Psoas muscle (tissue), 8 donors: ENCODE data around the gene ANXA4. TPM values are rescaled to one million over a fixed set of nuclear protein-coding genes. Genes with fewer than 3 reads are reported as not detected.
"Not testable (repeated sequence)": the region's sequence is repeated elsewhere in the genome, so short reads cannot be mapped to it uniquely, and the experiment has no call there.

Experiments used
- ATAC-seq, 4 donors: fragments of 200-7000 bp; cut with Tn5 transposase; one replicate each; pipeline ENCODE4 v1.9.1; 2020; ENCODE audit warnings: moderate library complexity in 3 of 4, mild to moderate bottlenecking in 2 of 4
- DNase-seq, 2 donors: peaks; one replicate each; pipeline ENCODE4 v3.0.0-alpha.2; 2020
- H3K27ac ChIP-seq: fragments of 200-600 bp; one replicate; pipeline ENCODE4 v1.8.0; 2022
- H3K27me3 ChIP-seq, 3 donors: fragments of 200-600 bp in 1 of 3; one replicate each; pipeline versions ENCODE4 v1.6.1 to v1.8.0; 2013 to 2022; ENCODE audit warnings: low read length in 2 of 3, mild to moderate bottlenecking in 2 of 3, moderate library complexity in 1 of 3; ENCODE audit not compliant: insufficient read depth in 3 of 3
- H3K36me3 ChIP-seq, 2 donors: fragments of 200-600 bp in 1 of 2; one replicate each; pipeline versions ENCODE4 v1.6.1 to v1.8.0; 2013 to 2022; ENCODE audit warnings: low read depth in 1 of 2, mild to moderate bottlenecking in 1 of 2, moderate library complexity in 1 of 2; ENCODE audit not compliant: insufficient read depth in 1 of 2
- H3K4me1 ChIP-seq: fragments of 200-600 bp; one replicate; pipeline ENCODE4 v1.8.0; 2022
- H3K4me3 ChIP-seq: fragments of 200-600 bp; one replicate; pipeline ENCODE4 v1.8.0; 2022; ENCODE audit warnings: mild to moderate bottlenecking
- H3K9me3 ChIP-seq: fragments of 200-600 bp; one replicate; pipeline ENCODE4 v1.8.0; 2022
- WGBS, 3 donors: extraction: QIAGEN DNeasy Blood & Tissue Kit; methylation state at CpG; one replicate each; pipeline versions ENCODE4 v1.1.6 to v1.1.7; 2013; 5-methylcytosine and 5-hydroxymethylcytosine counted together
- intact Hi-C, 2 donors: fragments of 100-400 bp; cut with DNase I; formaldehyde crosslinking; loops; one replicate each; pipeline versions ENCODE4 v1.11.0 to v1.14.2; 2022
- polyA plus RNA-seq, 3 donors: library from polyadenylated mRNA; stranded (reverse); fragments of 200-250 nt; gene quantifications; one replicate each; pipeline ENCODE4 v1.2.3, GENCODE V29; 2013
- total RNA-seq, 4 donors: library from RNA; stranded (reverse); fragmentation: NEBNext Ultra II Directional in 2 of 4; extraction: Animal tissue kit (Norgen Biotek cat#: 25700) in 2 of 4; gene quantifications; one replicate each; pipeline versions ENCODE4 v1.2.1 to v1.2.4, GENCODE V29; 2021 to 2023
- TF ChIP-seq, protein P1 (sequence below): fragments of 200-600 bp; IDR thresholded peaks from one replicate; pipeline ENCODE4 v1.8.0; 2022; ENCODE audit warnings: antibody characterized with exemption
- donor health status: healthy with polysubstance abuse.
- donor health status: DM: no; HTN: no; CAD: no; lungs with moderate emphysema.
- donor health status: Bipolar disorder and iron deficiency.
- donor health status: healthy.
- donor health status: DM: yes; HTN: yes; CAD: no.
- donor health status: DM: no; HTN: no; CAD: no.
- donor health status: DM: no; HTN: no; CAD: no.
- donor health status: DM: yes; HTN: yes; CAD: no.

Gene ANXA4
- total and polyA plus RNA-seq, 7 donors = 13.2 to 29.0 (median 19.4) TPM

DNA sequence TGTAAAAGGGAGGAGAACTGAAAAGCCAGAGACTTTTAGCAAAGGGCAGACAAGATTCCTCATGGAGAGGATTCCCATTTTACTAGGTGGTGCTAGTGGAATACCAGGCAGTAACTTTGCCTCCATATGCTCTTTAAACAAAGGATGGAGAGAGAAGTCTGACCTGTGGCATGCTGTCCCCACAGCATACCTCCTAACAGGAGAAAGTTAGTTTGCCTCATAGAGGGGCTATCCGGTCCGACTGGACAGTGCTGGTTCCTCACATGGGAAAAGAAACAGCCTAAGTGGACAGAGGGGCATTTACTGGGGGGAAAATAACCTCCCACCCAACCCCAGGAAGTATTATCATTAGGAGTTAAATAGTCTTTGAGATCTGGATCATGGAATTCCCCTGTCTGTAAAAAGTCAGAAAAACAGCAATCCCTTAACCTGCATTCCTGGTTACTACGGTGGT is 55.9 kb downstream of the ANXA4 start:
- Histone ChIP-seq H3K36me3 (peaks cover 0 to 2% of the 10 kb centered on the region in 2 donors), H3K4me1 (peaks cover 3% of the 10 kb centered on the region), H3K27ac (no peak overlapping the region), H3K27me3 (no peaks in the 10 kb centered on the region), H3K9me3 (no peaks in the 10 kb centered on the region), H3K4me3 (peak overlapping the region; percentile 32)
- TF ChIP-seq, protein P1, sequence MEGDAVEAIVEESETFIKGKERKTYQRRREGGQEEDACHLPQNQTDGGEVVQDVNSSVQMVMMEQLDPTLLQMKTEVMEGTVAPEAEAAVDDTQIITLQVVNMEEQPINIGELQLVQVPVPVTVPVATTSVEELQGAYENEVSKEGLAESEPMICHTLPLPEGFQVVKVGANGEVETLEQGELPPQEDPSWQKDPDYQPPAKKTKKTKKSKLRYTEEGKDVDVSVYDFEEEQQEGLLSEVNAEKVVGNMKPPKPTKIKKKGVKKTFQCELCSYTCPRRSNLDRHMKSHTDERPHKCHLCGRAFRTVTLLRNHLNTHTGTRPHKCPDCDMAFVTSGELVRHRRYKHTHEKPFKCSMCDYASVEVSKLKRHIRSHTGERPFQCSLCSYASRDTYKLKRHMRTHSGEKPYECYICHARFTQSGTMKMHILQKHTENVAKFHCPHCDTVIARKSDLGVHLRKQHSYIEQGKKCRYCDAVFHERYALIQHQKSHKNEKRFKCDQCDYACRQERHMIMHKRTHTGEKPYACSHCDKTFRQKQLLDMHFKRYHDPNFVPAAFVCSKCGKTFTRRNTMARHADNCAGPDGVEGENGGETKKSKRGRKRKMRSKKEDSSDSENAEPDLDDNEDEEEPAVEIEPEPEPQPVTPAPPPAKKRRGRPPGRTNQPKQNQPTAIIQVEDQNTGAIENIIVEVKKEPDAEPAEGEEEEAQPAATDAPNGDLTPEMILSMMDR = no peak
- ATAC-seq (no peak), DNase-seq (no peak)
- 54 to 59% (median 58%) methylated on average over 3 of the region's 3 CpGs for WGBS, 3 donors
- intact Hi-C loops = no loop called here

DNA sequence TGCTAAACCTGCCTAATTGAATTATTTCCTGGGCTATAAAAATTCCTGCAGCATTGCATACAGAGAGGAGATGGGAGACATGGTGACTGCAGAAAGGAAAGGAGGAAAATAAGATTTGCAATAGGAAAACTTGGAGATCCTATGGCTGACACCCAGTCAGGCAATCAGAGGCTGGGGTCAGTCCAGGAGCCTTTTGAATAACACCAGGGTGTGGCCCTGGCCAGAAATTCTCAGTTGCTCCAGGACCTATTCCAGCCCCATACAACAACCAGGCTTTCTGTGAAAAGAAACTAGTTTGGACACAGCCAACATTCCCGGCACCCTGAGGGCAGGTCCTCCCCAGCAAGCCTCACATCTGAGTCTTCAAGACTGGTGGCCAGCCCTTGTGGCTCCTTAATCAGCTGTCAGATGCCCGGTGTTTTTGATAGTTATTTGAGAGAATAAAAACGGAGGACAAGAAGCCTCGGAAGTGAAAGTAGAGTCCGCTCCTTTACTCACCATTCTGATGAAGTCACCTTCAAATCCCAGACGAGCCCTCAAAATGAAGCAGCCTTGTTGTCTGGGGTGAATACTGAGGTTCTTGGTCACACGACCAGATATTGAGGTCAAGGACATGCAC is 56.5 kb downstream of the ANXA4 start:
- TF ChIP-seq, protein P1 = no peak
- peaks cover 3% of the 10 kb centered on the region for H3K4me1 ChIP-seq
- H3K27ac ChIP-seq = peak overlapping the region; percentile 25
- no peaks in the 10 kb centered on the region for H3K27me3 ChIP-seq
- intact Hi-C loops = no loop called here
- peak overlapping the region; percentile 32 for H3K4me3 ChIP-seq
- peaks cover 0 to 2% of the 10 kb centered on the region in 2 donors for H3K36me3 ChIP-seq
- DNase-seq (peak in 1 of 2 donors; percentile 17), ATAC-seq (peak in 3 of 4 donors; percentile 51 to 65 (median 63))
- H3K9me3 ChIP-seq = no peaks in the 10 kb centered on the region
- 30 to 36% (median 35%) methylated on average over 7 of the region's 7 CpGs for WGBS, 3 donors

DNA sequence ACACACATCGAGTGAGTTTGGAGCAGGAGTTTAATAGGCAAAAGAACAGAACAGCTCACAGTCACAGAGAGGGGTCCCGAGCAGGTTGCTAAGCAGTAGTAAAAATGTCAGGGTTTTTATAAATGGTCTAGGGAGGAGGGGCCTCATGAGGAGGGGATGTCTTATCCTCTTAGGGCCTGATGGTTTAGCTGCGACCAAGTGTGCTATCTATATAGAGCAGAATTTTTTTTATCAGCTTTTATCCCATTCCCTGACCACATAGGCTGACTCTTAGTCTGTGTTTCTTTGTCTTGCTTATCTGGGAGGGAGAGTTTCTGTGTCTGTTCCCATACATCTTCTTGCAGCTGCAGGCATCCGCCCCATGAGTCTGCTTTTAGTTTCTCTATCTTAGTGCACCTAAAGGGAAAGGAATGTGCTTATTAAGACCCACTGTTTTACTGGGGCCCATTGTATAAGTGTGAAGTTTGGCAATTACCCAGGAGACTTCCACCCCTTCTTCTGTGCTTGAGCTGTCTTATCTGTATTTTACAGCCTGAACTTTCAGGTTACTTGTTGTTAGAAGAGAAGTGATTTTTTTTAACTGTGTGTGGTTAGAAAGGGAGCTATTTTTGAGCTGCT is 57.1 kb downstream of the ANXA4 start:
- DNase-seq (no peak), ATAC-seq (peak in 1 of 4 donors; percentile 8)
- Histone ChIP-seq H3K4me3 (peak overlapping the region; percentile 32), H3K4me1 (peaks cover 3% of the 10 kb centered on the region), H3K9me3 (no peaks in the 10 kb centered on the region), H3K27me3 (no peaks in the 10 kb centered on the region), H3K36me3 (peaks cover 0 to 2% of the 10 kb centered on the region in 2 donors), H3K27ac (no peak overlapping the region)
- TF ChIP-seq, protein P1 = no peak
- intact Hi-C loops = no loop called here
- 50 to 53% (median 51%) methylated on average over 4 of the region's 4 CpGs for WGBS, 3 donors

DNA sequence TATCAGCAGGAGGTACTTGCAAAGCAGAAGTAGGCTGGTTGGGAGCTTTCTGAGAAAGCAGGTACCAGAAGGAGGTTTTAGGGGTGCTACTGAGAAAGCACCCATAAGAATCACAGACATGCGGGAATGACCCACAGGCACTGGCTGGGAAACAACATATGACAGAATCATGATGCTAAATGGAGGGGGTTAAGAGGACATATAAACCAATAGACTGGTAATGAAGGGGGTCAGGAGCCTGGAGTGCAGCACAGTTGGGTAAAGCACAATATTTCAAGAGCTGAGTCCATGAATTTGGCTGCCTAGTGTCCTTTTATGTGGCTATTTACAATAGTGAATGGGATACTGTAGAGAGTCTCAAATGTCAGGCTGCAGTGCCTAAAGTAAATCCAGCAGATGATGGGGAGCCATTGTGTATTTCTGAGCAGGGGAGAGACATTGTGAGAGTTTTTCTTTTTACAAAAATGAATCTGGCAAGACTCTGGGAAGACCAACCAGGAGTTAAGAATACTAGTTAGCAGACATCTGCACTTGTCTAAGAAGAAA is 59.9 kb downstream of the ANXA4 start:
- Histone ChIP-seq H3K27ac (no peak overlapping the region), H3K27me3 (no peaks in the 10 kb centered on the region), H3K4me3 (no peak overlapping the region), H3K4me1 (peaks cover 3% of the 10 kb centered on the region), H3K36me3 (peaks cover 5 to 27% of the 10 kb centered on the region in 2 donors), H3K9me3 (no peaks in the 10 kb centered on the region)
- no peak for ATAC-seq
- WGBS, 3 donors = 93 to 97% (median 93%) methylated on average over 1 of the region's 1 CpG
- no peak for DNase-seq
- intact Hi-C loops = no loop called here
- TF ChIP-seq, protein P1 = no peak

DNA sequence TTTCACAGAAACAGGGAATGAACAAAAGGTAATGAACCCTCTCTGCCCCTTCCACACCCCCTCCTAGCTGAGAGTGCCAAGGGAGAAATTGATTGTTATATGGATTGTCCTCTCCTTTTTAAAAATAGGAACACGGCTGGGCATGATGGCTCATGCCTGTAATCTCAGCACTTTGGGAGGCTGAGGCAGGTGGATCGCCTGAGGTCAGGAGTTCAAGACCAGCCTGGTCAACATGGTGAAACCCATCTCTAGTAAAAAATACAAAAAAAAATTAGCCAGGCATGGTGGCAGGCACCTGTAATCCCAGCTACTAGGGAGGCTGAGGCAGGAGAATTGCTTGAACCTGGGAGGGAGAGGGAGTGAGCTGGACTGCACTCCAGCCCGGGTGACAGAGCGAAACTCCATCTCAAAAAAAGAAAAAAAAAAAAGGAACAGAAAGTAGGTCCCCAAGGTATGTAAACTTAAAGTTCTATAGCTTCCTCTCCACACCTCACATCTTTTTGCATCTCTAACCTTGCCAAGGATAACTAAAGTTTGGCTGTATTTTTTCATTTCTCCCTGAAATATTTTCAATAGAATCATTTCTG is 60.9 kb downstream of the ANXA4 start:
- H3K4me1 ChIP-seq, H3K27ac ChIP-seq, intact Hi-C loops, H3K9me3 ChIP-seq, H3K27me3 ChIP-seq, H3K4me3 ChIP-seq, ATAC-seq, DNase-seq: not testable (repeated sequence)
- peaks cover 7 to 38% of the 10 kb centered on the region in 2 donors for H3K36me3 ChIP-seq
- WGBS, 3 donors = 87 to 96% (median 89%) methylated on average over 4 of the region's 4 CpGs
